HepG2 (cell line): ENCODE results near the gene POGLUT2. TPM values are rescaled to one million over a fixed set of nuclear protein-coding genes. Genes with fewer than 3 reads are reported as not detected.

ENCODE experiments used
- ATAC-seq: fragments of 200-7000 bp; cut with Tn5 transposase; 3 replicates; pipeline ENCODE4 v1.9.1; 2020; ENCODE audit warnings: mild to moderate bottlenecking, moderate library complexity
- BruUV-seq: library from RNA; stranded (reverse); fragments of 400-500 nt; replicated peaks from 2 replicates; lab custom pipeline; 2021; lab: Mats Ljungman, UMichigan
- CTCF ChIA-PET: fragments of 300-600 bp; formaldehyde crosslinking; extraction: SDS; loops from one replicate; lab custom pipeline; 2021; ENCODE audit warnings: low total read pairs, inconsistent platforms, low intra/inter-chr PET ratio; lab: Yijun Ruan, JAX
- POLR2A ChIA-PET: fragments of 350-600 bp; sonication (Branson Sonifier 250); formaldehyde crosslinking; loops from one replicate; lab custom pipeline; 2020; ENCODE audit warnings: antibody characterized with exemption, inconsistent platforms; lab: Yijun Ruan, JAX
- DNase-seq: peaks from one replicate; pipeline ENCODE4 v3.0.0-alpha.2; 2015; ENCODE audit warnings: low spot score
- FAIRE-seq: peaks from 3 replicates; lab custom pipeline; 2011; peaks lifted over from hg19 to GRCh38; lab: Jason Lieb, UNC
- H2AFZ ChIP-seq: one replicate; pipeline ENCODE4 v1.6.1; 2011; ENCODE audit warnings: low read length, inconsistent platforms
- H3K27ac ChIP-seq: fragments of 300-600 bp; 3 replicates; pipeline ENCODE4 v1.8.0; 2011; ENCODE audit warnings: mixed run types, mild to moderate bottlenecking, mixed read lengths, low read length, inconsistent platforms; ENCODE audit not compliant: insufficient read depth; ENCODE audit errors: extremely low read length
- H3K27me3 ChIP-seq, 2 experiments: fragments of 200-600 bp in 1 of 2; 2 replicates in 1 of 2; 3 replicates in 1 of 2; pipeline versions ENCODE4 v1.6.0 to v1.8.0; 2011; ENCODE audit warnings: low read length in 2 of 2, mild to moderate bottlenecking in 2 of 2, moderate library complexity in 2 of 2, inconsistent platforms in 1 of 2; ENCODE audit not compliant: insufficient read depth in 2 of 2, control insufficient read depth in 1 of 2
- H3K36me3 ChIP-seq, 2 experiments: fragments of 200-600 bp in 1 of 2; replicated peaks in 1 of 2; 2 replicates in 1 of 2; 3 replicates in 1 of 2; pipeline versions ENCODE4 v1.5.1 to v1.8.0; 2011; ENCODE audit warnings: low read length in 2 of 2, inconsistent platforms in 1 of 2; ENCODE audit not compliant: insufficient read depth in 2 of 2, control insufficient read depth in 1 of 2
- H3K4me1 ChIP-seq: 2 replicates; pipeline ENCODE4 v1.5.1; 2012; ENCODE audit warnings: low read length, inconsistent platforms; ENCODE audit not compliant: insufficient read depth
- H3K4me2 ChIP-seq: 2 replicates; pipeline ENCODE4 v1.6.0; 2011; ENCODE audit warnings: low read depth, low read length, inconsistent platforms
- H3K4me3 ChIP-seq, 3 experiments: fragments of 200-600 bp in 1 of 3; sonication (generic), shearing (Covaris generic) in 1 of 3; replicated peaks in 1 of 3; 2 replicates each; pipeline ENCODE4 v1.5.1; 2011 to 2016; ENCODE audit warnings: low read length in 3 of 3, inconsistent platforms in 2 of 3, low read depth in 2 of 3, mild to moderate bottlenecking in 2 of 3, control low read depth in 1 of 3, mixed read lengths in 1 of 3; ENCODE audit not compliant: insufficient read depth in 1 of 3
- H3K79me2 ChIP-seq: one replicate; pipeline ENCODE4 v1.6.1; 2011; ENCODE audit warnings: low read length, inconsistent platforms; ENCODE audit not compliant: insufficient read depth
- H3K9ac ChIP-seq: 2 replicates; pipeline ENCODE4 v1.6.0; 2011; ENCODE audit warnings: mild to moderate bottlenecking, low read depth, low read length, inconsistent platforms; ENCODE audit not compliant: insufficient read depth
- H3K9me3 ChIP-seq: 2 replicates; pipeline ENCODE4 v1.5.1; 2012; ENCODE audit warnings: mild to moderate bottlenecking, low read length
- H4K20me1 ChIP-seq: 2 replicates; pipeline ENCODE4 v1.6.0; 2011; ENCODE audit warnings: inconsistent platforms, mild to moderate bottlenecking, low read length, moderate library complexity; ENCODE audit not compliant: insufficient read depth
- CREB1 ChIP-seq, 2 experiments: fragments of 450-650 bp in 1 of 2; IDR thresholded peaks; 2 replicates each; pipeline ENCODE4 v1.6.1; 2016 to 2017; ENCODE audit warnings: control low read depth in 1 of 2, mild to moderate bottlenecking in 1 of 2, missing compliant biosample characterization in 1 of 2, missing genetic modification characterization in 1 of 2
- HNF4G ChIP-seq, 2 experiments: sonication (generic) in 1 of 2; formaldehyde crosslinking in 1 of 2; IDR thresholded peaks; 2 replicates each; pipeline versions ENCODE4 v1.4.0 to v1.6.1; 2011 to 2020; ENCODE audit warnings: borderline replicate concordance in 2 of 2, low read depth in 2 of 2, mild to moderate bottlenecking in 2 of 2, low read length in 1 of 2, missing genetic modification reagents in 1 of 2, moderate library complexity in 1 of 2
- ISL2 ChIP-seq: sonication (generic); formaldehyde crosslinking; IDR thresholded peaks from 2 replicates; pipeline ENCODE4 v1.5.0; 2020; ENCODE audit warnings: missing genetic modification reagents
- KMT2A ChIP-seq: sonication (generic); formaldehyde crosslinking; IDR thresholded peaks from 2 replicates; pipeline ENCODE4 v1.4.0; 2020; ENCODE audit warnings: missing genetic modification reagents
- NPAS2 ChIP-seq: sonication (generic); formaldehyde crosslinking; IDR thresholded peaks from 2 replicates; pipeline ENCODE4 v1.8.0; 2022; ENCODE audit warnings: mild to moderate bottlenecking, missing genetic modification reagents, borderline replicate concordance
- RBM22 ChIP-seq: fragments of 200-400 bp; formaldehyde crosslinking; optimal IDR thresholded peaks from 2 replicates; pipeline ENCODE3; 2017; ENCODE audit warnings: mild to moderate bottlenecking, low read length, moderate library complexity
- SMARCC2 ChIP-seq: fragments of 450-650 bp; IDR thresholded peaks from 2 replicates; pipeline ENCODE4 v1.6.1; 2017; ENCODE audit warnings: antibody characterized with exemption, mild to moderate bottlenecking
- SRSF4 ChIP-seq: fragments of 200-400 bp; formaldehyde crosslinking; IDR thresholded peaks from one replicate; pipeline ENCODE4 v1.6.1; 2018; ENCODE audit warnings: mild to moderate bottlenecking, low read depth, low read length, moderate library complexity; ENCODE audit not compliant: poor library complexity, severe bottlenecking
- ZNF550 ChIP-seq: sonication (generic); formaldehyde crosslinking; IDR thresholded peaks from 2 replicates; pipeline ENCODE4 v1.4.0; 2020; ENCODE audit warnings: mild to moderate bottlenecking, missing genetic modification reagents, borderline replicate concordance
- ZNF639 ChIP-seq: conservative IDR thresholded peaks from 2 replicates; pipeline ENCODE4 v1.6.1; 2018; ENCODE audit warnings: missing genetic modification reagents
- ZNF644 ChIP-seq: IDR thresholded peaks from 2 replicates; pipeline ENCODE4 v1.6.1; 2016; ENCODE audit warnings: low read depth
- WGBS: methylation state at CpG from one replicate; pipeline ENCODE4 v1.1.6; 2017; ENCODE audit warnings: low lambda C conversion rate; 5-methylcytosine and 5-hydroxymethylcytosine counted together
- in situ Hi-C: cut with HindIII; loops from 2 replicates; pipeline ENCODE4 v1.10.0; 2017; ENCODE audit warnings: low pct_unique_long_range_greater_than_20kb; ENCODE audit not compliant: extremely low pct_ligation_motif_present
- intact Hi-C: fragments of 100-400 bp; cut with micrococcal nuclease; formaldehyde crosslinking; loops from one replicate; pipeline ENCODE4 v1.10.0; 2022; ENCODE audit not compliant: unreplicated experiment
- polyA plus RNA-seq, 8 experiments: library from polyadenylated mRNA; depleted of rRNA in 3 of 8; stranded (reverse) in 7 of 8; unstranded in 1 of 8; fragments of >200 nt; fragmentation: Illumina TruSeq in 4 of 8; extraction: Trizol in 4 of 8; gene quantifications; 2 replicates each; pipeline versions ENCODE4 v1.2.1 to v1.2.3, GENCODE V29; 2011 to 2016; ENCODE audit warnings: low read depth in 4 of 8, missing spikeins in 1 of 8, mixed read lengths in 1 of 8; ENCODE audit not compliant: insufficient read depth in 1 of 8
- total RNA-seq, 5 experiments: library from RNA; depleted of rRNA; stranded (reverse); fragments of >200 nt; fragmentation: Illumina TruSeq; extraction: Trizol; gene quantifications; 2 replicates each; pipeline ENCODE4 v1.2.3, GENCODE V29; 2016; ENCODE audit warnings: low read depth in 1 of 5

POGLUT2 gene
- total and polyA plus RNA-seq, 2 of the 13 experiments (the other 11 are each of a cell fraction or from before 2014, with no cell fraction given): 18.0 to 26.1 TPM

- no peak for TF ChIP-seq RBM22
- TF ChIP-seq HNF4G (IDR thresholded peaks at IDR 0.05; ENCODE audit: borderline replicate concordance, low read depth, low read length): no peak
- no peak for TF ChIP-seq HNF4G (CRISPR knock-in tag; IDR thresholded peaks at IDR 0.05; ENCODE audit: borderline replicate concordance, low read depth)
- TF ChIP-seq CREB1 (IDR thresholded peaks at IDR 0.05): no peak
- TF ChIP-seq CREB1 (CRISPR knock-in tag; IDR thresholded peaks at IDR 0.05): no peak
- no peak for TF ChIP-seq SMARCC2
- no peak for TF ChIP-seq ISL2 (CRISPR knock-in tag)
Observed at GRCh38 chr13:102761071-102761470, 37.7 kb downstream of the POGLUT2 start (continued).

GRCh38 chr13:102758842-102759241, 39.9 kb downstream of the POGLUT2 start:
- Histone ChIP-seq H4K20me1 (no peaks in the 10 kb centered on the region), H3K27ac (no peak overlapping the region), H3K79me2 (no peaks in the 10 kb centered on the region), H3K27me3 (no peaks in the 10 kb centered on the region), H3K36me3 (no peaks in the 10 kb centered on the region), H3K4me2 (no peak overlapping the region), H3K4me1 (no peaks in the 10 kb centered on the region), H3K4me3 (no peak overlapping the region), H3K9ac (no peak overlapping the region), H2AFZ (no peak overlapping the region), H3K9me3 (no peaks in the 10 kb centered on the region)
- in situ Hi-C loops: no loop called here
- 13% methylated on average over 2 of the region's 2 CpGs for WGBS
- CTCF ChIA-PET: no interaction called here
- no peak for ATAC-seq
- DNase-seq: no peak
- intact Hi-C loops: no loop called here
- POLR2A ChIA-PET: no interaction called here
- TF ChIP-seq ZNF550 (CRISPR knock-in tag): no peak
- TF ChIP-seq ZNF644 (CRISPR knock-in tag): no peak
- TF ChIP-seq SRSF4: no peak
- TF ChIP-seq NPAS2: no peak
- TF ChIP-seq KMT2A: no peak
- no peak for TF ChIP-seq ZNF639 (CRISPR knock-in tag)
- no TSS peak for BruUV-seq
- no peak for FAIRE-seq
